SK-N-MC (cell line): ENCODE results near the gene RAB40B.

Experiments used
- EZH2 ChIP-seq: fragments of 200-600 bp; sonication (generic); IDR thresholded peaks from one replicate; pipeline ENCODE4 v1.6.1; 2017; ENCODE audit warnings: antibody characterized with exemption
- FOXP2 ChIP-seq: optimal IDR thresholded peaks from 2 replicates; pipeline ENCODE3; 2011; ENCODE audit warnings: mild to moderate bottlenecking, moderate library complexity; ENCODE audit not compliant: insufficient read depth; ENCODE audit errors: extremely low read length, control extremely low read depth
- POLR2AphosphoS5 ChIP-seq: IDR thresholded peaks from 2 replicates; pipeline ENCODE4 v1.6.1; 2012; ENCODE audit warnings: mild to moderate bottlenecking, low read depth, low read length, borderline replicate concordance

GRCh38 chr17:82684228-82684841 lies 14.2 kb downstream of the RAB40B start:
- TF ChIP-seq POLR2AphosphoS5, result no peak
- no peak for TF ChIP-seq EZH2
- TF ChIP-seq FOXP2, result no peak
